HT1080 (cell line): ENCODE results near the gene LTBP1. TPM values are rescaled to one million over a fixed set of nuclear protein-coding genes. Genes with fewer than 3 reads are reported as not detected.

Experiments
- DNase-seq: peaks from one replicate; pipeline ENCODE4 v3.0.0-alpha.2; 2015; ENCODE audit warnings: low read depth
- total RNA-seq: library from RNA; depleted of rRNA; stranded (reverse); fragments of >200 nt; shearing (Covaris generic); gene quantifications from 2 replicates; pipeline ENCODE4 v1.2.3, GENCODE V29; 2014

Gene LTBP1
- total RNA-seq, 1 experiment from 2014 or later: 40.5 TPM

- peak; percentile 89 for DNase-seq
These were observed 344.7 kb downstream of the LTBP1 start for GRCh38 chr2:33291278-33292013.

DNA sequence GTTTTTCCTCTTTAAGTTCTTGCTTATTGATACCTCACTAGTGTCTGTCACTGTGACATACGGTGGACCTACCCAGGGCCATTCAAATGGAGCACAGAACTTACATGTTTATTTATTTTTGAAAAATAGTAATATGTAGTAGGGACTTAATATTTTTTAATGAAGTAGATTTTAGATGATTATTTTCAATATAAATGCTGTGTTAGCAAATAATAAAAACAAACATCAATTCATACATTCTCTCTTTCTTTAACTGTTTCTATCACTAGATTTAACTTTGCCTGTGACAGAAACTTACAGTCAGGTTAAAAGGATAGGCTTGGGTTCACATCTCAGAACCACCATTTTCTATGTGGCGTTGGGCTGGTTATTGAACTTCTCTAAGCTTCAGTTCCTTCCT lies 345.3 kb downstream of the LTBP1 start:
- no peak for DNase-seq

- no peak for DNase-seq
These were observed 346.3 kb downstream of the LTBP1 start for GRCh38 chr2:33292981-33293595.

DNA sequence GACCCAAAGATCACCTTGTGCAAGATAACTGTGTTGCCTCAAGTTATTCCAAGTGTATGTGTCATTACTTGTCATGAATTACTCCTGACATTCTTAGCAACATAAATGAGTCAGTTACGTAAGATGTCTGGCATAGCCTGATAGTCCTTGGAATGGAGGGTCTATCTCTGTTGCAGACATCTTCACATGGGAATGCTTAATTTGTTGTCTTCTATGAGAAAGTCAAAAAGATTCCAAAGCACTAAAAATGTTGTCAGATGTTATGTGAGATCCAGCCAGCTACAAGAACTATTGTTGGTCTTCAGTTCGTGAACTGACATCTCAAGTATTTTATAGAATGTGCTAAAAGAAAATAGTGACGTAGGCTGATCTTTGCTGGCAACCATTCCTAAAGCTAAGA lies 351.5 kb downstream of the LTBP1 start:
- DNase-seq: peak; percentile 22

DNA sequence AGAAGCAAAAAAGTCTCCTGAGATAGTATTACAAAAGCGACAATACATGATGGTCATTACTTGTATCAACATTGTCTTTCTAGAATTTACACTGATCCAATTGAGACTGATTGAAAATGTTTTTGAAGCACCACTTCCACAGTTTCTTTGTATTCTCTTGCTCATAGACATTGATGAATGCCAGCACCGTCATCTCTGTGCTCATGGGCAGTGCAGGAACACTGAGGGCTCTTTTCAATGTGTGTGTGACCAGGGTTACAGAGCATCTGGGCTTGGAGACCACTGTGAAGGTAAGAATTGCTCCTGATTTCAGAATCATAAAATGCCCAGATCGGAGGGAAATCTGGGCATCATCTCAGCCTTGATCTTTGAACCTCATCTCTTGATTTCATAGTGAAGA lies 354.6 kb downstream of the LTBP1 start:
- DNase-seq: no peak

DNA sequence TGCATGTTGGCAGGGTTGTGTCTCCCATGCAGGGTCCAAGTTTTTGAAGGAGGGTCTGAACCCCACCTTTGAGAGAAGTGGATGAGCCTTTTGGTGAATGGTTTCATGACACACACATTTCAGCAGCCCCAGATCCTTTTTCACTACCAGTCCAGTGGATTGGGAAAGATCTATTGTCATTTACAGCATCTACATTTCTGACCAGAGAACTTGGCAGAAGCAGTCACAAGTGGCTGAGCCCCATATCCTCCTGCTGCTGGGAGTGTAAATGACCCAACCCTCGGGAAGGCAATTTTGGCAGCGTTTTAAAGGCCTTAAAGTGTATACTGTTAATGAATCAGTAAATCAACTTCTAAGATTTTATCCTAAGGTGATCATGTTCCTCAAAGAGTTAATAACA lies 355.6 kb downstream of the LTBP1 start:
- DNase-seq: no peak

DNA sequence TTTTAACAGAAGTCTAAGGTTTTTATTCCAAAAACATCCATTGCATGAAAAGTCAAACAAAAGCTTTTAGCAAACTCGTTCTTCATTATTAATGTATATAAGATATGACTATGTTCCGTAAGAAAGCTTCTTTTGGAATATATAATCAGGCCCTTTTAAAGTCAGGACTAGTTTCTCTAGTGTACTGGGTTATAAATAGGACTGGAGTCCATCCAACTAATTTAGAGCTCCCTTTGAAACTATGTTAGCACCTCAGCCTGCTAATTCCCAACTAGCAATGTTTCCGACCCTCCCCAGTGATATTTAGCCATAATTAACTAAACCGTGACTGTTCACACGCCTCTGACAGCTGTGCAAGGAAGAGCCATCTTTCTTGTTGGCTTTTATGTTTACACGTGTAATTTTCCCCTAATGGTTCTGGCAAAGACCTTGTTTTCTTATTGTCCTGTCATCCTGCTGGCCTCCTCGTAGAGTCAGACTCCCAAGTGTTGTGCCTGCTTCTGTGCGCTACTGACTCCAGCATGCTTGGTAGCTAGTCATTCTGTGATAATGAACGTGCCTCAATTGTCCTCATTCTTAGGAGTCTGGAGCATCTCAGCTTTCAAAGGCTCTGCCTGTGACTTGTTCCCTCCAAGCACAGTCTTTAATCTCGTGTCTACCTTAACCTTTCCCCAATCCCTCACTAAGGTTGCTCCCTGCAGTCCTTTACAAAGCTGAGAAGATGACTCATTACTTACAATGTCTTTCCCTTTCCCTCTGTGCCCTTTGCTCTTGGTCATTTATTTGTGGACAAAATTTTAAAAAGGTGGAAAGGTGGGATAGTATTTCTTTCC lies 357.5 kb downstream of the LTBP1 start:
- no peak for DNase-seq

DNA sequence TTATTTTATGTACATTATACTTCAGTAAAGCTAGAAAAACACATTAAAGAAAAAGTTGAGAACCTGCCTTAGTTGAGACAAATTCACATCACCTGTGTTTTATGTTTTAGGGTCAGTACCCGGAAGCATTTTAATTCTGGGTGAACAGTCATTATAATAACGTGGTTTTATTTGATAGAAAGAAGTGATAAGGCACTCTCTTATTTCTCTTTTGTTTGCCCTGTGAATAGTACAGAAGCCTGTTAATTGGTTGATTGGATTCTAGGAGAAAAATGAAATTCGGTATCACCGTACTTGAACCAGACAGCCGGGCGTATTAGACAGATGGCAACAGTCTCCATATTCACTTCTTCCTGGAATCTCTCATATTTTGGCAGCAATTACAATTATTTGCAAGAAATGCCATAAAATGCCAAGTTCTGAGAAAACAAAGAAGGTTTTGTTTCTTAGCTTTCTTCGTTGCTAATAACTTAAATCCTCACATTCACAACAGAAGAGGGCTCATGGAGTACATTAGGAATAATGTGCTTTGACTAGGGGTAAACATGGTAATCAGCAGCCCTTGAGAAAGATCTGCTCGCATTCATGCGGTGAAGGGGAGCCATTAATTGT lies 361.0 kb downstream of the LTBP1 start:
- DNase-seq: no peak

DNA sequence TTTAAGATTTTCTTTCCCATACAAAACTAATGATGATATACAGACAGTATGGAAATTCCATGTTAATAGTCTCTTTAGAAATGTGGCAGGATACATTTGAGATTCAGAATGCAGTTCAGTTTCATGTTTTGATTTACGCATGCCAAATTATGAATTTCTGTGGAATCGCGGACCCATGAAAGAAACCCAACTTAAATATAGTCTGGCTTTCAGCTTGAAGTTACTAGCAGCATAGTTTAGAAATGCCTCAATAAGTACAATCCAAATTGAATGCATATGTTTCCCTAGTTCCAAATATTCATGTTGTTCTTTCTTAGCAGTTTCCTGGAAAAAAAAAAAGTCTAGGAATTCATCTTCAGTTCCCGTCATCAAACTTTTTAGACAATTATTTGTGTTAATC lies 365.6 kb downstream of the LTBP1 start:
- no peak for DNase-seq

- DNase-seq: no peak
These were observed 366.3 kb downstream of the LTBP1 start for GRCh38 chr2:33313039-33313438.

DNA sequence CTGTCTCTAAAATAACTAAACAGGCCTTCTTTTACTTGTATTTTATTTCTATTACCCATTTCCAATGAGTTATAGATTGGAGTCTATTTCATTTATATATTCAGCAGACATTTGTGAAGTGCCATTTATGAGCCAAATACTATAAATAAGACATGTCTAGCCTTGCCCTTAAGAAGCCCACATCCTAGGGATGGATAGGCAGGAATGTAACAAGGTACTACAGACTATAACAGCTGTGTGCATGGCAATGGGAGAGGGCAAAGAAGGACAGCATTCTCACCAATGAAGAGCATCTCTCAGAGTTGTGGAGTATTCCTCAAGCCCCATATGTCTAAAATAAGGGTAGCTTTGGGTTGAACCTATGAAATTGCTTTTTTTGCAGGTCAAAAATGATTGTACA lies 367.8 kb downstream of the LTBP1 start:
- DNase-seq: no peak

DNA sequence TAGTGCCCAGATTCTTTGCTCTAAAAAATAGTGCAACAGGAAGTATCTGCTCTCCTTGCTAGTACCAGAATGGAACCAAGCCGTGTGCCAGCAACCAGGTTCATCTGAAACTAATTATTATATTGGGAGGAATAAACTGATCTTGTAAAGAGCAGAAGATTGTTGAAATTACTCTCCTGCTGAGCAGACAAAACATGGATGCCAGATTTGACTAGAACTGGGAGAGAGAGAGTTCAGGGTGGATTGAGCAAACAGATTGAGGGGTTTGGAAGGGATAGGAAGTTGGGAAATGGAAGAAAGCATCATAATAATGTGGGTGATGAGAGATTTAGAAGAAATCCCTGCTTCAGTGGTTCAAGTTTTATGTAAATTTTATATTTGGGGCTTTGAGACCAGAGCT lies 369.6 kb downstream of the LTBP1 start:
- DNase-seq: no peak

DNA sequence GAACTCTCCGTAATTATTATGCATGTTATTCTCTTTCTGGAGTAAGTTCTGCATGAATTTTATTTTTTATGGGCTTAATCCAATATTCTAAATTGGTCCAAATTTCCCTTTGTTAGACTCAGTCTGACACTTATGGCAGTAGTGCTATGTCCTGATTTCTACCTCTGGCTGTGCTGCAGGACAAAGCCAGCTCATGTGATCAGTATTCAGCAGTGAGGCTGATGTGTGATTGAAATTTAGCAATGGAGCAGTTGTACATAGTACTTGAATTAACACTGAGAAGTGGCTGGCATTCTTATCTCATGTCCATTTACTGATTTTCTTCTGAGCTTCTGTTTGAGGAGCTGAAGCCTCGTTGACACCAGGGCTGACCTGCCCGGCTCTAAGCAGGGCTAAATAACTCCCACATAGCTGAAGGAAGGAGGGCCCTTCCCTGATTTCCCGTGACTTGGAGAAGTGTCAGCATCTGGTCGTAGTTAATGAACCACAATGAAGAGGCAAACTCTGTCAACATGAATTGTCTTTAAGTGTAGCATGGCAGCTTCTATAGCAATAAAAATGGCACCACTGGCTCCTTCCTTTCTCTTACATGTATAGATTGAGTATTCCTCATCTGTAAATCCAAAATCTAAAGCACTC lies 370.7 kb downstream of the LTBP1 start:
- DNase-seq: no peak

DNA sequence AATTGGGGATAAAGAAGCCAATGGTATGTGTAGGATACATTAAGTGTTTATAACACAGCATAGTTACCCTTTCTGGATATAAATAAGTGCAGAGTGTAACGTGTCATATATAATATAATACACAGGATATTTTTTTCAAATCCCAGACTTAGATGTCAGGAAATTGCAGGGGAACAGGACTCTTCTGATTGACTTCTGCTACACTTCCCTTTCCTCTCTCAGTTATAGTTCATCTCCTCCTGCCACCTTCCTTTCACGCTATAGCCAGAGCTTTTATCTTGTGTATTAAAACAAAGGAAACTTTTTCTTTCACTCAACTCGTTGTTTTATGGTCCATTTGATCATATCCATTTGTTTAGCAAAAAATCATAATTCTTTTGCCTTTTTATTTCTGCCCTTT lies 371.7 kb downstream of the LTBP1 start:
- DNase-seq: no peak

DNA sequence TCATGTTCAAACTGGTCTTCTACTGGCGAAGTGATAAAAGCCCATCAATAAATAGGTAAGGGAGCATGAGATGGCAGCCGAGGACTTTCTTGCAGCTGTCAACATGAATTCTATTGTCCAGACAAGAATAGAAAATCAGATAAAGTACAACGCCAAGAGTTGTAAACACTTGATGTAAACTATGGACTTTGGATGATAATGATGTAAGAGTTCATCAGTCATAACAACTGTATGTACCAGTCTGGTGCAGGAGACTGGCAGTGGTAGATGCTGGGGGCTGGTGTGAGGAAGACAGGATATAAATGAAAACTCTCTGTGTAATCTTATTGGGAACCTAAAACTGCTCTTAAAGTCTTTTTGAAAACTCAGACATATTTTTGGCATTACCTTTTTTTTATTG lies 373.8 kb downstream of the LTBP1 start:
- no peak for DNase-seq

- DNase-seq: peak; percentile 70
These were observed 374.6 kb downstream of the LTBP1 start for GRCh38 chr2:33321236-33321771.

DNA sequence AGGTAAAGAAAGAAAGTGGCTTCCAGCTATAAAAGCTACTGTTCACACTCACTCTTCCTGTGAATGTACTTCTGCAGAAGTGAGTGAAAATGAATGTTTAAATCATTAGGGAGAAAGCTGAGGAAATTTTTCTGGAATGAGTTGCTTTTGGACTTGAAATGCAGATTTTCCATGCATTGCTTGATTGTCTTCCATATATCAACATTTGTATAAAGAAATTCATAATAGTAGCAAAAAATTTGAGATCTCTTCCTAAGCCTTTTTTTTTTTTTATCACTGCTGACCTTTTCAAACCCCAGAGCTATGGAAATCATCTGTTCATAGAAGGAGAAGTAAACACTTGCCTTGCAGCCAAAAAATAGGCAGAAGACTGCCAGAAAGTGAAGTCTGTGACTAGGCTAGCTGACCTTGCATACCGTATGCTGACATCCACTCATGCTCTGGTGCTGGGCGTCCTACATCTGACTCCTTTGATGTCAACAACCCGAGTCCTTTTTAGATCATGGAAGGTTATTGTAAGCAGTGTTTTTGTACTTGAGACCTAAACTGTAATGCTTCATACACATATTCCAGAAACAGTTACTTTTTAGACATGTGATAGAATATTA lies 375.2 kb downstream of the LTBP1 start:
- no peak for DNase-seq

DNA sequence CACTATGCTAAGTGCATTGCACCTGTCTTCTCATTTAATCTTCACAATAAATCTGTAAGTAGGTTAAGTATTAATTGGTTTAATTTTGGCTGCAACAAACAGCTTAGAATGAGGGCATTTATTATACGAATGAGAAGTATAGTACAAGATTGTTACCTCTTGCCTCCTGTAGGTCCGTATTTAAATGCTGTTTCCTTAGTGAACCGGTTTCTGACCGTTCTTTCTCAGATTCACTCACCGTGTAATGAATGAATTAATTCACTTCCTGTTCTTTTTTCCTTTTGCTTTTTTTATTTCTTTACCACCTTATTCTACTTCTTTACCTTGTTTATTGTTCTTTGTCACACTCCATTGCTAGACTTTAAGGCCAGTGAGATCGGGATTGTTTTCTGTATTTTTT lies 375.9 kb downstream of the LTBP1 start:
- DNase-seq: no peak

GRCh38 chr2:33323957-33324356 lies 377.2 kb downstream of the LTBP1 start:
- no peak for DNase-seq

DNA sequence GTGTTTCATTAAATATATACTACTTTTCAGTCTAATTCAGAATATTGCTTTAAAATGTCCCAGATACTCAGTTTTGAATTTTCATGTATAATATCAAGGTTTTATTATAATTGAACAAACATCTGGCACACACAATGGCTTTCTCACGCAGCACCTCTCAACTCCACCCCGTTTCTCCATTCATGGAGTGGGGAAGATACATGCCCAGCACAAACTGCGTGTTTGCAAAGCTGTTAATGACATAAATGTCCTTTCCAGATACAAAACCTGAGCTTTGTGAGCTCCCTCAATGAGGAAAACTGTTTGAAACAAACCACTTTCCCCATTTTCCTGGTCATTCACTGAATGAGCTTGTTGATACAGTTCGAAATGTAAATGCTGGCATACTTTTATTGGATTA lies 379.3 kb downstream of the LTBP1 start:
- no peak for DNase-seq

DNA sequence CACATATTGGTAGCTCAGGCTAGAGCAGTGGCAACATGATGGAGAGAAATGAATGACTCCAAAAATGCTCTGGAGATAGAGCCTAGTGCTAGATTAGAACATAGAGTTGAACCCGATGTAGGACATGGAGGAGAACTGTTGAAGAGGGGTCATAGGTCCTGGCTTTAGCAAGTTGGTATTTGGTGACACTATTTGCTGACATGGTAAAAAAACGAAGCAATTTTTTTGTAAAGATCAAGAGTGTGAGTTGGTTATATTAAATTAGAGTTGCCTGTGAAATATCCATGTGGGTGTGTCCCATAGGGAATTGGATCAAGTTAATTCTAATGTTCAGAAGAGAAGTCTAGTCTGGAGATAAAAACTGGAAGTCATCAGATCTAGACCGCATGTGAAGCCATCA lies 386.7 kb downstream of the LTBP1 start:
- DNase-seq: no peak
